ENCODE measurements around the gene P4HTM.

The P4HTM gene

DNA sequence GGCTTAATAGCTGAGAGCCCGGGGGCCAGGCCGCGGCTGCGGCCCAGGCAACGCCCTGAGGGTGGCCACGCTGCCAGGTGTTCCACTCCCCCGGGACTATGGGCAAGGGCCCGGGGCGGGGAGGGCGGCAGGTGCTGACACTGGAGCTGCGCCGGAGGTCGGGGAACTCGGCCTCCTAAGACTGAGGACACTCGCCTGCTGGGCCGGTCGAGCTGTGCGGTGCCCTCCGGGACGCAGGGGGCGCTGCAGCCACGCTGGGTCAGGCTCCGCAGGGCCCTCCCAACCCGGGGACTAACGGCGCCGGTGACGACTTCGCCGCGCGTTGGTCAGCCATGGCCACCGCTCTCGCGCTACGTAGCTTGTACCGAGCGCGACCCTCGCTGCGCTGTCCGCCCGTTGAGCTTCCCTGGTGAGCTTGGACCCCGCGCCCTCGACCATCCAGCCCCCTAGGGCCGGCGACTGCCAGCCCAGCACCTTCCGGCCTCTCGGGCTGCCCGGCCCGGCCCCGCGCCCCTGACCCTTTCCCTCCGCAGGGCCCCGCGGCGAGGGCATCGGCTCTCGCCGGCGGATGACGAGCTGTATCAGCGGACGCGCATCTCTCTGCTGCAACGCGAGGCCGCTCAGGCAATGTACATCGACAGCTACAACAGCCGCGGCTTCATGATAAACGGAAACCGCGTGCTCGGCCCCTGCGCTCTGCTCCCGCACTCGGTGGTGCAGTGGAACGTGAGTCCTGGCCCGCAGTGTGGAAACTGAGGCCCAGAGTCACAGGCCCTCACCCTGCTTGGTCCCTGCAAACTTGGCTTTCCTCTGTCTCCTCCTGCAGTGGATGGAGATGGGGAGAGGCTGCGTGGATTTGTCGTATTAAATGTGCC is 32.0 kb downstream of the P4HTM start, which contains the start of gene NDUFAF3:
TSS of gene NDUFAF3 (plus strand) at position 309 of the 875 bp plus-strand sequence. CDS start at position 333, 24 bp downstream.
- H3K4me1 Mint-ChIP-seq (ENCODE audit: low read depth): peaks cover 65% of the 10 kb centered on the region
- H3K27me3 Mint-ChIP-seq: no peaks in the 10 kb centered on the region
- no peaks in the 10 kb centered on the region for H3K9me3 Mint-ChIP-seq
- peak within 1 kb of the TSS; percentile 90 for H3K4me3 Mint-ChIP-seq
- H3K27ac Mint-ChIP-seq: peak within 1 kb of the TSS; percentile 96
- DNase-seq: peak; percentile 97
- H3K36me3 Mint-ChIP-seq (ENCODE audit: low read depth): peaks cover 75% of the 10 kb centered on the region

DNA sequence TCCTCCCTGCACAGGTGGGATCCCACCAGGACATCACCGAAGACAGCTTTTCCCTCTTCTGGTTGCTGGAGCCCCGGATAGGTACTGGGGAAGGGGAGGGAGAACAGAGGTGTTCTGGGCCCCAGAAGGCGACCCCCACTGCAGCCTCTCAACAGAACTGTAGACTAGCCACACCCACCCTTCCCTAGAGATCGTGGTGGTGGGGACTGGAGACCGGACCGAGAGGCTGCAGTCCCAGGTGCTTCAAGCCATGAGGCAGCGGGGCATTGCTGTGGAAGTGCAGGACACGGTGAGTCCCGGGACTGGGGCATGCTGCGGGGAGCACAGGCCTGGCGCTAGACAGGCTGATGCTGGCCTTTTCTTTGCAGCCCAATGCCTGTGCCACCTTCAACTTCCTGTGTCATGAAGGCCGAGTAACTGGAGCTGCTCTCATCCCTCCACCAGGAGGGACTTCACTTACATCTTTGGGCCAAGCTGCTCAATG is 32.7 kb downstream of the P4HTM start:
- peak overlapping the region; percentile 90 for H3K4me3 Mint-ChIP-seq
- H3K9me3 Mint-ChIP-seq: no peaks in the 10 kb centered on the region
- no peaks in the 10 kb centered on the region for H3K27me3 Mint-ChIP-seq
- H3K4me1 Mint-ChIP-seq (ENCODE audit: low read depth): peaks cover 64% of the 10 kb centered on the region
- peak; percentile 62 for DNase-seq
- H3K36me3 Mint-ChIP-seq (ENCODE audit: low read depth): peaks cover 79% of the 10 kb centered on the region
- H3K27ac Mint-ChIP-seq: peak overlapping the region; percentile 96

DNA sequence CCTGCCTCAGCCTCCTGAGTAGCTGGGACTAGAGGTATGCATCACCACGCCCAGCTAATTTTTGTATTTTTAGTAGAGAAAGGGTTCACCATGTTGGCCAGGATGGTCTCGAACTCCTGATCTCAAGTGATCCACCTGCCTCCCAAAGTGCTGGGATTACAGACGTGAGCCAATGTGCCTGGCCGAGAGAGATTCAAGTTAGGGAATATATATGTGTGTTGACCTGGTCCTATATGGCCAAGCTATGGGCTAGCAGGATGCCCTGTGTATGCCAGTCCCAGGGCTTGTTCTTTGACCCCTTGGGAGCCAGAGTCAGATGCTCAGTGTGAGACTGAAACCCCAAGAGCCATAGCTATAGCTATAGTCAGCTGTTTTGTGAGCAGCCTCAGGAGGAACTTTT is 33.7 kb downstream of the P4HTM start:
- H3K36me3 Mint-ChIP-seq (ENCODE audit: low read depth): peaks cover 85% of the 10 kb centered on the region
- no peaks in the 10 kb centered on the region for H3K27me3 Mint-ChIP-seq
- DNase-seq: no peak
- H3K9me3 Mint-ChIP-seq: no peaks in the 10 kb centered on the region
- peak overlapping the region; percentile 90 for H3K4me3 Mint-ChIP-seq
- peak overlapping the region; percentile 96 for H3K27ac Mint-ChIP-seq
- H3K4me1 Mint-ChIP-seq (ENCODE audit: low read depth): peaks cover 70% of the 10 kb centered on the region

DNA sequence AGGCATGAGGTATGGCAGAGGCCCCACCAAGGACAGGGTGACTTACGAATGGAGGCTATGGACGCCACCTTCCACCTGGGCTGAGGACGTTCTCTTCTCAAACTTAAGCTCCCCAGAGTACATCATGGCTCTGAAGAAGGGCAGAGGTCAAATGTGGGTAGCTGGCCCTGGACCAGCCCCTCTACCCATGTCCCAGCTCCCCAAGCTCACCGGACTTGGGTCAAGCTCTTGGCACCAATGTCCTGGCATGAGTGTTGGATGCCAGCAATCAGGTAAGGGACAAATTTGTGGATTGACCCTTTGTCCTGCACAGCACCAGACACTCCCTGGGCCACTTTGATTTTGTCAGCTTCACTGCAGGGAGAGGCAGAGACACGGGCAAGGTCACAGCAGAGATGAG is 34.4 kb downstream of the P4HTM start:
- no peak for DNase-seq
- H3K4me1 Mint-ChIP-seq (ENCODE audit: low read depth): peaks cover 71% of the 10 kb centered on the region
- H3K9me3 Mint-ChIP-seq: no peaks in the 10 kb centered on the region
- peak overlapping the region; percentile 90 for H3K4me3 Mint-ChIP-seq
- H3K27ac Mint-ChIP-seq: peak overlapping the region; percentile 96
- peaks cover 91% of the 10 kb centered on the region for H3K36me3 Mint-ChIP-seq (ENCODE audit: low read depth)
- no peaks in the 10 kb centered on the region for H3K27me3 Mint-ChIP-seq

DNA sequence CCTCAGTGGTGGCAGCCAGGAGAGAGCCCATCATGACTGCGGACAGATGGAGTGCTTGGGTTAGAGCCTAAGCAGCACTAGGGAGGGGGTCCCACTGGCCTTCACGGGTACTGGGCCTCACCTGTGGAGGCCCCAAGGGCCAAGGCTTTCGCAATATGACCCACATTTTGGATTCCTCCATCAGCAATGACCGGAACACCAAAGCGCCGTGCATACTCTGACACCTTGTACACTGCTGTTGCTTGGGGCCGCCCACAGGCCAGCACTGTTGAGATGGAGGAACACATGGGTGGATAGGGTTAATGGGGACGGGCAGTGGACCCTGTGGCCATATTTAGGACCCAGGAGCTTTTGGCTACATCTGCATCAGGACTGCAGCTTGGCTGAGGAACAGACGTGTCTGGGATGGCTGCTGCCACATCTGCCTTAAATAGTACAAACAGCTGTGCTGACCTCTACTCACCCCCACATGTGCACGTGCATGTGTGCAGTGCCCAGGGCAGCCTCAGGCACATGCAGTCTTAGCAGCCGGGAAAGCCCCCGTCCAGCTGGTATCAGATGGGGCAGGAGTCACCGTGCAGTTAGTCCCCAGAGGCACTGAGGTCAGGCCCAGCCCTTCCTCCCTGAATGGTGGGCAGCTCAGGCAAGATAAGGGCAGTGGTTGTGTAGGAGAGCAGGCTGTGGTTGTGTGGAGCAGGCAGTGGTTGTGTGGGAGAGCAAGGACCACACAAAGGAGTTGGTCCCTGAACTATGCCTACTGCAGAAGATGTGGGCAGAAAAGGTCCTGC is 35.2 kb downstream of the P4HTM start:
- H3K9me3 Mint-ChIP-seq: no peaks in the 10 kb centered on the region
- no peak for DNase-seq
- H3K27ac Mint-ChIP-seq: peak overlapping the region; percentile 96
- H3K4me3 Mint-ChIP-seq: peak overlapping the region; percentile 90
- H3K27me3 Mint-ChIP-seq: no peaks in the 10 kb centered on the region
- peaks cover 91% of the 10 kb centered on the region for H3K36me3 Mint-ChIP-seq (ENCODE audit: low read depth)
- H3K4me1 Mint-ChIP-seq (ENCODE audit: low read depth): peaks cover 70% of the 10 kb centered on the region

DNA sequence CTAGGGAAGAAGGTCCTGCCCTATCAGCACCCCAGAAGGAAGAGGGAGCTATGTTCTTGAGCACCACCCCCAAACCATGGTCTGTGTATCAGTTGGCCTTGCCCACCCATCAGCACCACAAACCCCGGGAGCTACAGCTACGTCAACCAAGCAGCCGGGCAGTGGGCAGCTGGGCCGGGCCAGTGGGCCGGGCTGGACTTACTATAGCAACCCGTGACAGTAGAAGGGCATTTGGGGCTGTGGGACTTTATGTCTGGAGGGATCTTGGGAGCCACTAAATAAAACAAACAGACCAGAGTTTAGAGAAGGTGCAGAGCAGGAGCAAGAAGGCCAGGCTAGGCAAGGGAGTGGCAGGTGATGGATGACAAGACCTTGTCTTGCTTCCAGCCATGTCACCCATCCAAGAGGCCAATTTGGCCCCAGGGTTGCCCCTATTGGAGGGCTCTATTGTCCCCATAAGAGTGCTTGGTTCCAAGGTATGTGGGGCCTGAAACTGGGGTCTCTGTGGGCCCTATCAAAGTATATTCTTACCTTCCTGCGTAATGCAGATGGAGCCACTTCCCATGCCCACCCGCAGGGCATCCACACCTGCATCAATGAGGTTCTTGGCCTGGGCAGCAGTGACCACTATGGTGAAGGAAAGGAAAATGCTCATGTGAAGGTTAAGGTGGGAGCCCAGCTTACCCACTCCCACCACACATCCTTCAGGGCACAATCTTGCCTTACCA is 35.9 kb downstream of the P4HTM start:
- H3K4me3 Mint-ChIP-seq: peak overlapping the region; percentile 90

DNA sequence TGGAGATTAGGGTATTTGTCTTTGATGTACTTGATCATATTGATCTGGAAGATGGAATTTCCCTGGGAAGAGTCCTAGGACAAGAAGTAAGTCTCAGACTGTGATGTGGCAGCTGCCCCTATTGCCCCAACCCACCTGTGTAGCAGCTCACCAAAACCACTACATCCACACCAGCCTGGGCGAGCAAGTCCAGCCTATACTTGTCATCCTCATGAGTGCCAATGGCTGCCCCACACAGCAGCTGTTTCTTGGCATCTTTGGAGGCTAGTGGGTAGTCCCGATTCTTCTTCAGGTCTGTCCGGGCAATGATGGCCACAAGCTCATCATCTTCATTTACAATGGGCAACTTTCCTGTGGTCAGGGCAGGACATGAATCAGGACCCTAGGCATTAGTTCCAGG is 36.5 kb downstream of the P4HTM start:
- H3K27me3 Mint-ChIP-seq: no peaks in the 10 kb centered on the region
- peak overlapping the region; percentile 96 for H3K27ac Mint-ChIP-seq
- H3K4me3 Mint-ChIP-seq: peak overlapping the region; percentile 90
- no peaks in the 10 kb centered on the region for H3K9me3 Mint-ChIP-seq
- no peak for DNase-seq
- H3K4me1 Mint-ChIP-seq (ENCODE audit: low read depth): peaks cover 68% of the 10 kb centered on the region
- peaks cover 94% of the 10 kb centered on the region for H3K36me3 Mint-ChIP-seq (ENCODE audit: low read depth)

More for the DNA sequence above, 35.9 kb downstream of the P4HTM start:
- H3K9me3 Mint-ChIP-seq: no peaks in the 10 kb centered on the region
- DNase-seq: no peak
- peaks cover 92% of the 10 kb centered on the region for H3K36me3 Mint-ChIP-seq (ENCODE audit: low read depth)
- H3K4me1 Mint-ChIP-seq (ENCODE audit: low read depth): peaks cover 68% of the 10 kb centered on the region
- no peaks in the 10 kb centered on the region for H3K27me3 Mint-ChIP-seq
- H3K27ac Mint-ChIP-seq: peak overlapping the region; percentile 96

DNA sequence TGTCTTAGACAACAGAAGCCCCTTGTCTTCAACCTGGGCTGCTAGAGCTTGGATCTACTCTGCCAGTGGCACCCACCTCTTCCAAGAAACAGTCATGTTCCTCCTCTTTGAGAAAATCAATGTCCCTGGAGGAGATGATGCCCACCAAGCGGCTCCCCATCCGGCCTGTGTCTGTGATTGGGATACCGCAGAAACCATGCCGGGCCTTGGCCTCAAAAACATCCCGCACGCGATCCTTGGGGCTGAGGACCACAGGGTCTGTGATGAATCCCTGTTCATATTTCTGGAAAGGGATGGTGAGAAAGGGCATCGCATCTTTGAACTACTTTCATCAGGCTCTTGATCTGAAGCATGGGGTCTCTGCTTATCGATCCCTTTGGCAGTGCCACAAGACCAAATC is 37.6 kb downstream of the P4HTM start:
- Mint-ChIP-seq H3K27ac (peak overlapping the region; percentile 96), H3K36me3 (ENCODE audit: low read depth) (peaks cover 100% of the 10 kb centered on the region), H3K9me3 (no peaks in the 10 kb centered on the region), H3K4me1 (ENCODE audit: low read depth) (peaks cover 68% of the 10 kb centered on the region), H3K4me3 (peak overlapping the region; percentile 90), H3K27me3 (no peaks in the 10 kb centered on the region)
- no peak for DNase-seq

DNA sequence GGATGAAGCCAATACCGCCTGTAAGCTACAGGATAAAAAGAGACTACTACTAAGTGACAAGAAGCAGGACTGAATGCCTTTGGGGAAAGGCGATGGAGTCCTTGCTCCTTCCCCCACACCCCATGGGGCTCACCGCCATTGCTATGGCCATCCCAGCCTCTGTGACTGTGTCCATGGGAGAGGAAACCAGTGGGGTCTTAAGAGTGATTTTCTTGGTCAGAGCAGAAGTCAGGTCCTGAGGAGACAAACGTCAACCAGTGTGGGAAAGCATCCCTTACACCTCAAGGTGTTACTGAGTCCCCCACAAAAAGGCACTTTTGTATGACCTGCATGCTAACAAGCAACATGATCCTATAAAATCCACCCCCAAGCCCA is 38.2 kb downstream of the P4HTM start:
- Mint-ChIP-seq H3K4me1 (ENCODE audit: low read depth) (peaks cover 62% of the 10 kb centered on the region), H3K9me3 (no peaks in the 10 kb centered on the region), H3K36me3 (ENCODE audit: low read depth) (peaks cover 100% of the 10 kb centered on the region), H3K27ac (peak overlapping the region; percentile 96), H3K27me3 (no peaks in the 10 kb centered on the region), H3K4me3 (peak overlapping the region; percentile 90)
- no peak for DNase-seq

DNA sequence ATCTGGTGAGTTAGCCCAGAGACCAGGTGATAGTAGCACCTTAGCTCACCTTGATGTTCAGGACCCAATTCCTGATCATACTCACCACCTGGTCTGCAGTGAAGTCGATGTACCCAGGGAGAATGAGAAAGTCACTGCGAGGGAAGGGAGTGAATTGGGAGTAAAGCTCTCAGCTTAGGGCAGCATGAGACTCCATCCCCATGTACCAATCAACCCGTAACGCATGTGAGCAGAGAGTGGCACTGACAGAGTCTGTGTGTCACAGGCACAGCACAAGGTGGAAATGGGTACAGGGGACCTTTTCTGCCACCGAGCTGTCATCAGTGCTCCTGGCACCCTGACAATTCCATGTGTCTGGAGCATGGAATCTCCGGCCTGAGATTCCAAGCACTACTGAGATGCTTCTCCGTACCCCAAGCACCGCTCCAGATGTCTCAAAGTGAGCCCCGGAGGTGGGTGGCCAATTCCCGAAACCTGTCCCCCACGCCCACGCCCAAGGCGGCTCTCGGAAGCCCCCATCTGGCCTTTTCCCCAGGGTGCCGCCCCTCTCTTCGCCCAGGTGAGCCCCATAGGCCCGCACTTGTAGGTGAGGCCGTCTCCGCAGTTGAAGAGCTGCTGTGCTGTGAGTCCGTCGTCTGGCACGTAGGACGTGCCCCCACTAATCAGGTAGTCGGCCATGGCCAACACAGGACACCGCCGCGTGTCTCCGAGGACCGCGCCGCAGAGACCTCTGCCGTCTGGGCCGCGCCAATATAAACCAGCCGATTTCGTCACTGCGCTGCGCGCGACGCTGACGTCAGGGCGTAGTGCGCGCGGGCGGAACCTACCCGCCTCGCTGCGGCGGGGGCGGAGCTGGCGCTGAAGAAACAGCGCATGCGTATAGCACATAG is 38.9 kb downstream of the P4HTM start, which contains the start of gene IMPDH2:
TSS of gene IMPDH2 (minus strand) at position 726 of the 890 bp plus-strand sequence. CDS start at position 678, 48 bp downstream.
- peak within 1 kb of the TSS; percentile 96 for H3K27ac Mint-ChIP-seq
- H3K4me3 Mint-ChIP-seq: peak within 1 kb of the TSS; percentile 90
- peak; percentile 97 for DNase-seq
- no peaks in the 10 kb centered on the region for H3K27me3 Mint-ChIP-seq
- H3K4me1 Mint-ChIP-seq (ENCODE audit: low read depth): peaks cover 57% of the 10 kb centered on the region
- H3K9me3 Mint-ChIP-seq: no peaks in the 10 kb centered on the region
- H3K36me3 Mint-ChIP-seq (ENCODE audit: low read depth): peaks cover 100% of the 10 kb centered on the region

DNA sequence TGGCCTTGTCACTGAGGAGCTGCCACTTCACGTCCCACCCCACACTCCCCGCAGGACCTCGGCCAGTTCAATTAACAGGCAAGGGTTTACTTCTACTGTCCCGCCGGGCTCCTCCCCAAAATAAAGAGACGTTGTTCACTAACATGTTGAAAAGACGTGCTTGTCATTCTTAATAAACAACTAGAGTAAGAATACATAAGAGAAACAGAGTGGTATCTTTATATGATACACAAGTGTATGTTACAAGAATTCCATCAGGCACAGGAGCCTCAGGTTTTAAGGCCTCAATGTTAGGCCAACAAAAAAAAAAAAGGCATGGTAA is 39.5 kb downstream of the P4HTM start:
- Mint-ChIP-seq H3K4me1 (ENCODE audit: low read depth) (peaks cover 51% of the 10 kb centered on the region), H3K9me3 (no peaks in the 10 kb centered on the region), H3K27ac (peak overlapping the region; percentile 96), H3K27me3 (no peaks in the 10 kb centered on the region), H3K36me3 (ENCODE audit: low read depth) (peaks cover 99% of the 10 kb centered on the region), H3K4me3 (peak overlapping the region; percentile 90)
- no peak for DNase-seq

DNA sequence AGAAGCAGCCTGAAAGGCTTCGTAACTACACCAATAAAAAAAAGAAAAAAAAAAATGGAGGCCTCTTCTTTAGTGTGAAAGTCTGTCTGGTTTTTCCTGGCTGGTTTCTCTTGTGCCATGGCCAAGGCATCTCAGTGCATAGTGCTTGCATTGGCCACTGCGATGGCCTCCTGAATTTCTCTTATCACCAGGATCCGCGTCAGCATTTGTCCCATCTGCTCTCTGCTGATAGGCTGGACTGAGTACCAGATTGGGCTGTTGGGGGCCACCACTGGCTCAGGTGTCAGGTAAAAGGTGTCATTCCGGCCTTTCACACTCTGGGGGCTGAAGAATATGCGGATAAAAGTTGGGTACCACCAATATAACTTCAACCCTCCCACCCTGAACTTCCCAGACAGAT is 40.3 kb downstream of the P4HTM start:
- H3K36me3 Mint-ChIP-seq (ENCODE audit: low read depth): peaks cover 99% of the 10 kb centered on the region
- DNase-seq: no peak
- peaks cover 43% of the 10 kb centered on the region for H3K4me1 Mint-ChIP-seq (ENCODE audit: low read depth)
- no peaks in the 10 kb centered on the region for H3K27me3 Mint-ChIP-seq
- H3K27ac Mint-ChIP-seq: peak overlapping the region; percentile 83
- H3K4me3 Mint-ChIP-seq: no peak overlapping the region
- no peaks in the 10 kb centered on the region for H3K9me3 Mint-ChIP-seq

DNA sequence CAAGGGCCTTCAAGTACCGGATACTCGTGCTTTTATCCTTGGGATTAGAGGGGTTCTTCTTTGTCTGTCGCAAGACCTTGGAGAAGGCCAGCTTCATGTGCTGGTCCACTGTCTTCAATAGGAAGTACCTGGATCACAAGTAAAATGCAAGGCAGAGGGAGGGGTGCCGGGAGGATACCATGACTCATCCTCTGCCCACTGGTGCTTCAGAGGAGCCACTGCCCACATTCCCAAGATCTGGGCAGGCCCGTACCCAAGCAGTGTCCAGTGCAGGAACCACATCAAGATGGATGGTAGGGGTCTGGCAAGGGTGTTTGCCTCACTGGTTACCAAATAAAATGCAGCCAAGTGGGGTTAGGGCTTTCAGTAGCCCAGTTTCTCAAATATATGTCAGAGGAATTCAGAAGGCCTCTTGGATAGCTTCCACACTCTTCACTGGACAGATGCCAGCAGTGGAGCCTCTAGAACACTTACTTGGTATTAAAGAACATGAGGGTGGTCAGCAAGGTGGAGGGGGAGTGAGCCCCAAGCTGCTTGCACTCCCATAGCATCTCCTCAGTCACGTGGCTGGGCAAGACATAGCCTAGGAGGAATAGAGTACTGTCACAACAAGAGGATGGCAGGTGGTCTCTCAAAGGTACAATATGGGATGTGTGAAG is 42.7 kb downstream of the P4HTM start:
- Mint-ChIP-seq H3K36me3 (ENCODE audit: low read depth) (peaks cover 95% of the 10 kb centered on the region), H3K27ac (peak overlapping the region; percentile 66), H3K4me1 (ENCODE audit: low read depth) (peaks cover 19% of the 10 kb centered on the region), H3K27me3 (no peaks in the 10 kb centered on the region), H3K4me3 (no peak overlapping the region), H3K9me3 (no peaks in the 10 kb centered on the region)
- DNase-seq: no peak

All from activated T-cell treated with anti-CD3 and anti-CD28 coated beads, Interleukin-2, amount 50 U/mL, for 24 hours (primary cell).